ENCODE results near the gene LRP1B. TPM values are rescaled to one million over a fixed set of nuclear protein-coding genes. Genes with fewer than 3 reads are reported as not detected.

The LRP1B gene
- total and polyA plus RNA-seq, 2 donors (not counting 1 experiment from before 2014, with no cell fraction given) = not detected

GRCh38 chr2:142075826-142076225 lies 55.0 kb downstream of the LRP1B start:
- Histone ChIP-seq H3K36me3 (replicated peaks in 1 of 2; ENCODE audit: control extremely low read depth in 1 of 2, control insufficient read depth in 1 of 2, extremely low read depth in 1 of 2, insufficient read depth in 2 of 2, low read length in 1 of 2) (no peaks in the 10 kb centered on the region), H4K20me1 (ENCODE audit: control insufficient read depth, insufficient read depth, low read length, poor library complexity, severe bottlenecking) (no peaks in the 10 kb centered on the region), H3K27ac (ENCODE audit: low read length in 2 of 2) (no peak overlapping the region), H3K4me3 (ENCODE audit: control extremely low read depth in 1 of 5, extremely low read depth in 1 of 5, insufficient read depth in 1 of 5, low read depth in 2 of 5, low read length in 4 of 5) (no peak overlapping the region), H3K9me3 (ENCODE audit: control extremely low read depth in 1 of 3, control insufficient read depth in 2 of 3, insufficient read depth in 1 of 3, low read length in 2 of 3) (no peaks in the 10 kb centered on the region), H3K27me3 (replicated peaks in 1 of 4; ENCODE audit: control extremely low read depth in 1 of 4, control insufficient read depth in 3 of 4, insufficient read depth in 4 of 4, low read length in 3 of 4) (no peaks in the 10 kb centered on the region), H3K9ac (ENCODE audit: low read length) (no peak overlapping the region), H3K4me1 (ENCODE audit: control insufficient read depth in 2 of 2, insufficient read depth in 2 of 2, low read length in 2 of 2) (no peaks in the 10 kb centered on the region), H3K4me2 (replicated peaks; ENCODE audit: low read depth, low read length, poor library complexity, severe bottlenecking) (no peak overlapping the region), H2AFZ (ENCODE audit: insufficient read depth, low read depth, low read length, poor library complexity, severe bottlenecking) (no peak overlapping the region), H3K79me2 (ENCODE audit: control insufficient read depth, insufficient read depth, low read length) (no peaks in the 10 kb centered on the region)
- no peak for ATAC-seq (ENCODE audit: low read depth)
- no peak overlapping the region for H3K4me3 Mint-ChIP-seq
- no peaks in the 10 kb centered on the region for H3K27me3 Mint-ChIP-seq
- ChIA-PET POLR2A (no interaction called here), CTCF (no interaction called here)
- H3K9me3 Mint-ChIP-seq (ENCODE audit: insufficient read depth) = no peaks in the 10 kb centered on the region
- TF ChIP-seq CTCF (IDR thresholded peaks at IDR 0.05) (no peak), EZH2 (IDR thresholded peaks at IDR 0.05; ENCODE audit: borderline replicate concordance, insufficient read depth, low read depth, low read length, poor library complexity, severe bottlenecking) (no peak)
- no CpG with 5 or more reads among the region's 2 CpGs for WGBS (ENCODE audit: insufficient coverage)
- intact Hi-C loops (cut with micrococcal nuclease) = no loop called here
- H3K27ac Mint-ChIP-seq = no peak overlapping the region
- no peaks in the 10 kb centered on the region for H3K4me1 Mint-ChIP-seq
- no peak for DNase-seq

GRCh38 chr2:142069251-142069888 lies 61.4 kb downstream of the LRP1B start:
- Mint-ChIP-seq H3K9me3 (ENCODE audit: insufficient read depth) (no peaks in the 10 kb centered on the region), H3K27me3 (no peaks in the 10 kb centered on the region), H3K4me3 (no peak overlapping the region), H3K4me1 (no peaks in the 10 kb centered on the region), H3K27ac (no peak overlapping the region)
- DNase-seq (no peak), ATAC-seq (ENCODE audit: low read depth) (no peak)
- H3K4me2 ChIP-seq (replicated peaks; ENCODE audit: low read depth, low read length, poor library complexity, severe bottlenecking) = no peak overlapping the region
- WGBS (ENCODE audit: insufficient coverage) = no CpG with 5 or more reads among the region's 4 CpGs
- intact Hi-C loops (cut with micrococcal nuclease) = no loop called here
- no peaks in the 10 kb centered on the region for H3K36me3 ChIP-seq (replicated peaks in 1 of 2; ENCODE audit: control extremely low read depth in 1 of 2, control insufficient read depth in 1 of 2, extremely low read depth in 1 of 2, insufficient read depth in 2 of 2, low read length in 1 of 2)
- no peaks in the 10 kb centered on the region for H4K20me1 ChIP-seq (ENCODE audit: control insufficient read depth, insufficient read depth, low read length, poor library complexity, severe bottlenecking)
- no peak overlapping the region for H2AFZ ChIP-seq (ENCODE audit: insufficient read depth, low read depth, low read length, poor library complexity, severe bottlenecking)
- H3K9me3 ChIP-seq (ENCODE audit: control extremely low read depth in 1 of 3, control insufficient read depth in 2 of 3, insufficient read depth in 1 of 3, low read length in 2 of 3) = no peaks in the 10 kb centered on the region
- ChIA-PET POLR2A (no interaction called here), CTCF (no interaction called here)
- H3K27me3 ChIP-seq (replicated peaks in 1 of 4; ENCODE audit: control extremely low read depth in 1 of 4, control insufficient read depth in 3 of 4, insufficient read depth in 4 of 4, low read length in 3 of 4) = no peaks in the 10 kb centered on the region
- H3K4me1 ChIP-seq (ENCODE audit: control insufficient read depth in 2 of 2, insufficient read depth in 2 of 2, low read length in 2 of 2) = no peaks in the 10 kb centered on the region
- no peaks in the 10 kb centered on the region for H3K79me2 ChIP-seq (ENCODE audit: control insufficient read depth, insufficient read depth, low read length)
- no peak overlapping the region for H3K27ac ChIP-seq (ENCODE audit: low read length in 2 of 2)
- TF ChIP-seq EZH2 (IDR thresholded peaks at IDR 0.05; ENCODE audit: borderline replicate concordance, insufficient read depth, low read depth, low read length, poor library complexity, severe bottlenecking) = no peak
- TF ChIP-seq CTCF (IDR thresholded peaks at IDR 0.05) = no peak
- H3K9ac ChIP-seq (ENCODE audit: low read length) = no peak overlapping the region
- H3K4me3 ChIP-seq (ENCODE audit: control extremely low read depth in 1 of 5, extremely low read depth in 1 of 5, insufficient read depth in 1 of 5, low read depth in 2 of 5, low read length in 4 of 5) = no peak overlapping the region
